NCI-H748 treated with DMSO at 0.1 percent for 48 hours (cell line): ENCODE data around the gene NXNL2.

Source experiments
- DNase-seq: peaks from one replicate; lab custom pipeline; 2025; lab: John Stamatoyannopoulos, UW

NXNL2 gene

GRCh38 chr9:88531920-88532698 lies 2.9 kb upstream of the NXNL2 start:
- DNase-seq = peak; percentile 52

GRCh38 chr9:88533951-88534455 lies 975 bp upstream of the NXNL2 start:
- DNase-seq = no peak

- peak; percentile 23 for DNase-seq
Observed at GRCh38 chr9:88535226-88536022, 446 bp downstream of the NXNL2 start.

GRCh38 chr9:88536023-88536324 lies 996 bp downstream of the NXNL2 start:
- DNase-seq = no peak

GRCh38 chr9:88536951-88537760 lies 2.2 kb downstream of the NXNL2 start:
- no peak for DNase-seq

GRCh38 chr9:88537761-88538091 lies 2.7 kb downstream of the NXNL2 start:
- peak; percentile 21 for DNase-seq

GRCh38 chr9:88538311-88539085 lies 3.5 kb downstream of the NXNL2 start:
- DNase-seq = no peak

- no peak for DNase-seq
Observed at GRCh38 chr9:88539246-88539645, 4.3 kb downstream of the NXNL2 start.

GRCh38 chr9:88540251-88540763 lies 5.3 kb downstream of the NXNL2 start:
- no peak for DNase-seq

- DNase-seq = no peak
Observed at GRCh38 chr9:88544245-88544644, 9.3 kb downstream of the NXNL2 start.

- DNase-seq = no peak
Observed at GRCh38 chr9:88551546-88552137, 16.7 kb downstream of the NXNL2 start.

- no peak for DNase-seq
Observed at GRCh38 chr9:88553350-88553749, 18.4 kb downstream of the NXNL2 start.

- no peak for DNase-seq
Observed at GRCh38 chr9:88555268-88555980, 20.4 kb downstream of the NXNL2 start.

GRCh38 chr9:88559661-88560060 lies 24.7 kb downstream of the NXNL2 start:
- DNase-seq = no peak

GRCh38 chr9:88567870-88568269 lies 32.9 kb downstream of the NXNL2 start:
- no peak for DNase-seq

GRCh38 chr9:88571419-88571818 lies 36.4 kb downstream of the NXNL2 start:
- DNase-seq = no peak

GRCh38 chr9:88572684-88573083 lies 37.7 kb downstream of the NXNL2 start:
- DNase-seq = no peak

GRCh38 chr9:88574953-88575352 lies 40.0 kb downstream of the NXNL2 start:
- DNase-seq = no peak

- no peak for DNase-seq
Observed at GRCh38 chr9:88577256-88578120, 42.5 kb downstream of the NXNL2 start.
